CD4-positive, alpha-beta T cell treated with Interleukin-4 for 4 hours (primary cell): Measurements from ENCODE around the gene ZNF394.
A peak's percentile ranks its signal among the peaks of the same experiment; 100 is the strongest.
"Not testable (repeated sequence)": the region's sequence is repeated elsewhere in the genome, so short reads cannot be mapped to it uniquely, and the experiment has no call there.

Experiments used
- DNase-seq: peaks from one replicate; pipeline ENCODE4 v3.0.0-alpha.2; 2020

ZNF394 gene

GRCh38 chr7:99499721-99500636, at the start of gene ZNF394:
ZNF394 (minus strand) TSS chr7:99500281; CDS start chr7:99500093, 188 bp downstream.
- peak; percentile 88 for DNase-seq

GRCh38 chr7:99549545-99549944, 49.5 kb upstream of the ZNF394 start:
- DNase-seq: not testable (repeated sequence)

- DNase-seq: not testable (repeated sequence)
These were observed 45.2 kb upstream of the ZNF394 start for GRCh38 chr7:99545308-99545707.

GRCh38 chr7:99543916-99544315, 43.8 kb upstream of the ZNF394 start:
- DNase-seq: no peak

- DNase-seq: no peak
These were observed 43.1 kb upstream of the ZNF394 start for GRCh38 chr7:99543081-99543671.

- no peak for DNase-seq
These were observed 41.1 kb upstream of the ZNF394 start for GRCh38 chr7:99541212-99541611.

- DNase-seq: no peak
These were observed 40.5 kb upstream of the ZNF394 start for GRCh38 chr7:99540542-99540941.

- no peak for DNase-seq
These were observed 39.2 kb upstream of the ZNF394 start for GRCh38 chr7:99539213-99539811.

GRCh38 chr7:99535667-99536066, 35.6 kb upstream of the ZNF394 start:
- DNase-seq: no peak

GRCh38 chr7:99531354-99531765, 31.3 kb upstream of the ZNF394 start:
- no peak for DNase-seq

- peak; percentile 10 for DNase-seq
These were observed 25.8 kb upstream of the ZNF394 start for GRCh38 chr7:99525713-99526440.

GRCh38 chr7:99521399-99521798, 21.3 kb upstream of the ZNF394 start:
- DNase-seq: no peak

GRCh38 chr7:99514050-99514449, 14.0 kb upstream of the ZNF394 start:
- DNase-seq: no peak

- no peak for DNase-seq
These were observed 5.2 kb upstream of the ZNF394 start for GRCh38 chr7:99505324-99505662.

- DNase-seq: peak; percentile 95
These were observed 4.7 kb upstream of the ZNF394 start, which contains the start of gene ZKSCAN5 for GRCh38 chr7:99504603-99505323. ZKSCAN5 (plus strand) TSS chr7:99504662; CDS start chr7:99506045, 1,383 bp downstream.

GRCh38 chr7:99504281-99504602, 4.2 kb upstream of the ZNF394 start:
- no peak for DNase-seq

- DNase-seq: not testable (repeated sequence)
These were observed 1.2 kb upstream of the ZNF394 start for GRCh38 chr7:99501236-99501635.

- DNase-seq: no peak
These were observed 542 bp upstream of the ZNF394 start for GRCh38 chr7:99500637-99501009.

GRCh38 chr7:99499371-99499720, 735 bp downstream of the ZNF394 start:
- DNase-seq: peak; percentile 51

- no peak for DNase-seq
These were observed 1.5 kb downstream of the ZNF394 start for GRCh38 chr7:99498546-99498944.

GRCh38 chr7:99497766-99498545, 2.1 kb downstream of the ZNF394 start:
- peak; percentile 18 for DNase-seq

- no peak for DNase-seq
These were observed 6.3 kb downstream of the ZNF394 start for GRCh38 chr7:99493823-99494222.
